ENCODE measurements around the gene IL1RAPL1. TPM values are rescaled to one million over a fixed set of nuclear protein-coding genes. Genes with fewer than 3 reads are reported as not detected.

The IL1RAPL1 gene
- total and polyA plus RNA-seq, 2 donors (not counting 1 experiment from before 2014, with no cell fraction given) = 0.25 to 2.8 TPM

GRCh38 chrX:29627833-29628232, 1040.6 kb downstream of the IL1RAPL1 start:
- Histone ChIP-seq H3K27ac (ENCODE audit: insufficient read depth, low read length) (no peak overlapping the region), H3K4me1 (ENCODE audit: control insufficient read depth, extremely low read depth, insufficient read depth, low read length) (no peaks in the 10 kb centered on the region), H2AFZ (ENCODE audit: low read length) (no peak overlapping the region), H3K36me3 (ENCODE audit: control insufficient read depth, insufficient read depth, low read length) (no peaks in the 10 kb centered on the region), H3K4me3 (replicated peaks in 1 of 4; ENCODE audit: control extremely low read depth in 1 of 4, insufficient read depth in 1 of 4, low read depth in 3 of 4, low read length in 4 of 4) (no peak overlapping the region), H3K9me3 (ENCODE audit: control insufficient read depth, insufficient read depth, low read depth, low read length) (no peaks in the 10 kb centered on the region), H3K27me3 (ENCODE audit: control insufficient read depth, insufficient read depth, low read length) (no peaks in the 10 kb centered on the region), H3K9ac (ENCODE audit: insufficient read depth, low read length) (no peak overlapping the region), H3K4me2 (ENCODE audit: extremely low read depth, insufficient read depth, low read length) (no peak overlapping the region), H3K79me2 (ENCODE audit: control insufficient read depth, insufficient read depth, low read length) (no peaks in the 10 kb centered on the region), H4K20me1 (ENCODE audit: control insufficient read depth, extremely low read depth, insufficient read depth, low read length) (no peaks in the 10 kb centered on the region)
- TF ChIP-seq EZH2 (IDR thresholded peaks at IDR 0.05; ENCODE audit: low read length, missing control alignments) = no peak
- TF ChIP-seq, protein P1, sequence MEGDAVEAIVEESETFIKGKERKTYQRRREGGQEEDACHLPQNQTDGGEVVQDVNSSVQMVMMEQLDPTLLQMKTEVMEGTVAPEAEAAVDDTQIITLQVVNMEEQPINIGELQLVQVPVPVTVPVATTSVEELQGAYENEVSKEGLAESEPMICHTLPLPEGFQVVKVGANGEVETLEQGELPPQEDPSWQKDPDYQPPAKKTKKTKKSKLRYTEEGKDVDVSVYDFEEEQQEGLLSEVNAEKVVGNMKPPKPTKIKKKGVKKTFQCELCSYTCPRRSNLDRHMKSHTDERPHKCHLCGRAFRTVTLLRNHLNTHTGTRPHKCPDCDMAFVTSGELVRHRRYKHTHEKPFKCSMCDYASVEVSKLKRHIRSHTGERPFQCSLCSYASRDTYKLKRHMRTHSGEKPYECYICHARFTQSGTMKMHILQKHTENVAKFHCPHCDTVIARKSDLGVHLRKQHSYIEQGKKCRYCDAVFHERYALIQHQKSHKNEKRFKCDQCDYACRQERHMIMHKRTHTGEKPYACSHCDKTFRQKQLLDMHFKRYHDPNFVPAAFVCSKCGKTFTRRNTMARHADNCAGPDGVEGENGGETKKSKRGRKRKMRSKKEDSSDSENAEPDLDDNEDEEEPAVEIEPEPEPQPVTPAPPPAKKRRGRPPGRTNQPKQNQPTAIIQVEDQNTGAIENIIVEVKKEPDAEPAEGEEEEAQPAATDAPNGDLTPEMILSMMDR (conservative IDR thresholded peaks at IDR 0.05 in 1 of 2, IDR thresholded peaks at IDR 0.05 in 1 of 2; ENCODE audit: low read depth in 1 of 2, low read length in 2 of 2) = no peak
- peak in 1 of 2 donors; percentile 23 for DNase-seq (ENCODE audit: low read depth in 2 of 2)

DNA sequence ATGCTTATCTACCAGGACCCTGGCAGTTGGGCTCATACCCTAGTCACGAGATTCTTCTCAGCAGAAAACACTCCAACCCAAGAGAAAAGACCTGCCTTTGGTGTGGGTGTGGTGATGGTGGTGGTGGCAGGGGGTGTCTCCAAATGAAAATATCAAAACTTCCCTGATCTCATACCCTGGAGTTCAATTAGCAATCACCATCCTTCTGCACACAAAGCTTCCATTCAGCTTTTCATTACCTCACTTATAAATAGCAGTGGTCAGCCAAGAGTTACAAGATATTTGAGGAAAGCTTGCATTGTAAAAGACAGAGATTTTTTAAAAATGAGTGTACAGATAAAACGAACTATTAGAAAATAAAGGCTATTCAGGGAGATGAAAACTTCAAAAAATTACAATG, 1047.3 kb downstream of the IL1RAPL1 start:
- no peak overlapping the region for H3K27ac ChIP-seq (ENCODE audit: insufficient read depth, low read length)
- DNase-seq (ENCODE audit: low read depth in 2 of 2) = peak in 1 of 2 donors; percentile 69
- H2AFZ ChIP-seq (ENCODE audit: low read length) = no peak overlapping the region

GRCh38 chrX:29636331-29636730, 1049.1 kb downstream of the IL1RAPL1 start:
- no peak for DNase-seq (ENCODE audit: low read depth in 2 of 2)
- Histone ChIP-seq H3K9ac (ENCODE audit: insufficient read depth, low read length) (no peak overlapping the region), H3K27ac (ENCODE audit: insufficient read depth, low read length) (no peak overlapping the region), H4K20me1 (ENCODE audit: control insufficient read depth, extremely low read depth, insufficient read depth, low read length) (no peaks in the 10 kb centered on the region), H3K4me1 (ENCODE audit: control insufficient read depth, extremely low read depth, insufficient read depth, low read length) (no peaks in the 10 kb centered on the region), H2AFZ (ENCODE audit: low read length) (no peak overlapping the region), H3K4me3 (replicated peaks in 1 of 4; ENCODE audit: control extremely low read depth in 1 of 4, insufficient read depth in 1 of 4, low read depth in 3 of 4, low read length in 4 of 4) (no peak overlapping the region), H3K4me2 (ENCODE audit: extremely low read depth, insufficient read depth, low read length) (no peak overlapping the region), H3K36me3 (ENCODE audit: control insufficient read depth, insufficient read depth, low read length) (no peaks in the 10 kb centered on the region), H3K27me3 (ENCODE audit: control insufficient read depth, insufficient read depth, low read length) (no peaks in the 10 kb centered on the region), H3K79me2 (ENCODE audit: control insufficient read depth, insufficient read depth, low read length) (no peaks in the 10 kb centered on the region), H3K9me3 (ENCODE audit: control insufficient read depth, insufficient read depth, low read depth, low read length) (no peaks in the 10 kb centered on the region)
- TF ChIP-seq, protein P1 (conservative IDR thresholded peaks at IDR 0.05 in 1 of 2, IDR thresholded peaks at IDR 0.05 in 1 of 2; ENCODE audit: low read depth in 1 of 2, low read length in 2 of 2) = no peak
- TF ChIP-seq EZH2 (IDR thresholded peaks at IDR 0.05; ENCODE audit: low read length, missing control alignments) = no peak

More for the DNA sequence above, 1047.3 kb downstream of the IL1RAPL1 start:
- TF ChIP-seq, protein P1 (conservative IDR thresholded peaks at IDR 0.05 in 1 of 2, IDR thresholded peaks at IDR 0.05 in 1 of 2; ENCODE audit: low read depth in 1 of 2, low read length in 2 of 2) = no peak
- TF ChIP-seq EZH2 (IDR thresholded peaks at IDR 0.05; ENCODE audit: low read length, missing control alignments) = no peak
- no peaks in the 10 kb centered on the region for H3K36me3 ChIP-seq (ENCODE audit: control insufficient read depth, insufficient read depth, low read length)
- H3K4me1 ChIP-seq (ENCODE audit: control insufficient read depth, extremely low read depth, insufficient read depth, low read length) = no peaks in the 10 kb centered on the region
- no peaks in the 10 kb centered on the region for H3K9me3 ChIP-seq (ENCODE audit: control insufficient read depth, insufficient read depth, low read depth, low read length)
- H3K4me3 ChIP-seq (replicated peaks in 1 of 4; ENCODE audit: control extremely low read depth in 1 of 4, insufficient read depth in 1 of 4, low read depth in 3 of 4, low read length in 4 of 4) = no peak overlapping the region
- H3K4me2 ChIP-seq (ENCODE audit: extremely low read depth, insufficient read depth, low read length) = no peak overlapping the region
- H3K9ac ChIP-seq (ENCODE audit: insufficient read depth, low read length) = no peak overlapping the region
- H3K27me3 ChIP-seq (ENCODE audit: control insufficient read depth, insufficient read depth, low read length) = no peaks in the 10 kb centered on the region
- H4K20me1 ChIP-seq (ENCODE audit: control insufficient read depth, extremely low read depth, insufficient read depth, low read length) = no peaks in the 10 kb centered on the region
- no peaks in the 10 kb centered on the region for H3K79me2 ChIP-seq (ENCODE audit: control insufficient read depth, insufficient read depth, low read length)

Data from fibroblast of lung (primary cell).